ENCODE measurements around the gene PARVA. TPM values are rescaled to one million over a fixed set of nuclear protein-coding genes. Genes with fewer than 3 reads are reported as not detected.

Gene PARVA
- total and polyA plus RNA-seq, 9 of the 15 experiments (the other 6 are each of a cell fraction or from before 2014, with no cell fraction given): 0.11 TPM; not detected in 8

DNA sequence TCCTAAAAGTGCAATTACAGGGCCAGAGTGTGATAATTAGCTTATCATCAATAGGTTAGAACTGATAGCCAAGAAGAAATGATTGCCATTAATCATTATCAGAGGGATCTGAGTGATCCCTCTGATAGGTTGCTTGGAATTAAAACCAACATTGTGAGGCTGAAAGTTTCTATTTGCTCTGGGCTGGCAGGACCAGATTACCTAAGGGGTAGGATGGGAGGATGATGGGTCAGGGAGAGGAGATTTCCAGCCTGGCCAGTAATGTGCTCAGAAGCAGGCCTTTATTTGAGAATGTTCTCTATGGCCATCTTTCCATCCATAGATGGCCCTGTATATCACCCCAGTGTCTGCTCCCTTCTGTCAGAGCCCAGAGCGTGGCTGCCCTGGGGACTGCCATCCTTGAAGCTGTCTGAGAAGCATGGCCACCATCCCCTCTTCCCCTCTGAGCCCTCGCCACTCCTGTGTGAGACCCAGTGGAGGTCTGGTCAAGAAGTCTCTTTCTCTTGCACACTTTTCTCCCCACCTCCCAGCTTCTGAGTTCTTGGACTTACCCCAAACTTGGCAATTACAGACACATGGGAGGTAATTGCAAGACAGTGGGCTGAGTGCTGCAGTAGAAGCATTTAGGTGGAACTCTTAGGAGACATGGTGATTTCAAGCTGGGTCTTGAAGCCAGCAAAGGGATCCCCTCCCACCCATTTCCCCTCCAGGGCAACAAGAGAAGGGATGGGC is 11.7 kb downstream of the PARVA start (continued):
- TF ChIP-seq ZNF780A (CRISPR knock-in tag; IDR thresholded peaks at IDR 0.05) (no peak), RFX7 (CRISPR knock-in tag; IDR thresholded peaks at IDR 0.05) (no peak), ZBTB1 (CRISPR knock-in tag; IDR thresholded peaks at IDR 0.05; ENCODE audit: borderline replicate concordance, low read depth) (no peak), SRSF1 (IDR thresholded peaks at IDR 0.05; ENCODE audit: low read depth, low read length) (no peak), ZFX (CRISPR knock-in tag; IDR thresholded peaks at IDR 0.05) (no peak), SIN3A (IDR thresholded peaks at IDR 0.05; ENCODE audit: borderline replicate concordance in 2 of 2, control insufficient read depth in 1 of 2, low read depth in 2 of 2, low read length in 2 of 2) (no peak)
- TF ChIP-seq, protein P1, sequence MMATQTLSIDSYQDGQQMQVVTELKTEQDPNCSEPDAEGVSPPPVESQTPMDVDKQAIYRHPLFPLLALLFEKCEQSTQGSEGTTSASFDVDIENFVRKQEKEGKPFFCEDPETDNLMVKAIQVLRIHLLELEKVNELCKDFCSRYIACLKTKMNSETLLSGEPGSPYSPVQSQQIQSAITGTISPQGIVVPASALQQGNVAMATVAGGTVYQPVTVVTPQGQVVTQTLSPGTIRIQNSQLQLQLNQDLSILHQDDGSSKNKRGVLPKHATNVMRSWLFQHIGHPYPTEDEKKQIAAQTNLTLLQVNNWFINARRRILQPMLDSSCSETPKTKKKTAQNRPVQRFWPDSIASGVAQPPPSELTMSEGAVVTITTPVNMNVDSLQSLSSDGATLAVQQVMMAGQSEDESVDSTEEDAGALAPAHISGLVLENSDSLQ (IDR thresholded peaks at IDR 0.05): no peak

Measured in K562 (cell line).